A673 (cell line): ENCODE measurements around the gene MATK.

Experiments used
- EZH2 ChIP-seq: fragments of 200-600 bp; sonication (generic); IDR thresholded peaks from 2 replicates; pipeline ENCODE4 v1.6.1; 2017; ENCODE audit warnings: borderline replicate concordance, low read depth, mild to moderate bottlenecking, mixed read lengths, antibody characterized with exemption, low read length; ENCODE audit not compliant: poor library complexity, severe bottlenecking
- TF ChIP-seq, protein P1 (sequence below): fragments of 300-800, 200-600 bp; sonication (generic); conservative IDR thresholded peaks from 2 replicates; pipeline ENCODE4 v1.5.1; 2017; ENCODE audit warnings: low read depth, mild to moderate bottlenecking, antibody characterized with exemption, low read length, moderate library complexity, mixed read lengths

DNA sequence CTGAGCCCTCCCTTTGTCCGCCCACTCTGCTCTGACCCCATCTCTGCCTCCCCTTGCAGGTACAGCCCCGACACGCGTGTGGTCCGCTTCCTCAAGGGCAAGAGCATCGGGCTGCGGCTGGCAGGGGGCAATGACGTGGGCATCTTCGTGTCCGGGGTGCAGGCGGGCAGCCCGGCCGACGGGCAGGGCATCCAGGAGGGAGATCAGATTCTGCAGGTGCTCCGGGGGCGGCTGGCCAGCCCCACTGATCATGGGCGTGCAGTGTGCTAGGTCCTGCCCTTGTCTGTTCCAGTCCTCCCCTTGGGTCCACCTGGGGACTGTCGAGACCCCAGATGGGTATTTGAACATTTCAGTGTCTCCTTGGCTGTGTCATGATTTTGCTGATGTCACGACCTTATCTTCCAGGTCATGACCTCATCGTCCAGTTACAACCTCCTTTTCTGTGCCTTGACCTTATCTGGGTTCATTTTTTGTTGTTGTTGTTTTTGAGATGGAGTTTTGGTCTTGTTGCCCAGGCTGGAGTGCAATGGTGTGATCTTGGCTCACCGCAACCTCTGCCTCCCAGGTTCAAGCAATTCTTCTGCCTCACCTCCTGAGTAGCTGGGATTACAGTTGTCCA lies 50.0 kb downstream of the MATK start:
- TF ChIP-seq, protein P1, sequence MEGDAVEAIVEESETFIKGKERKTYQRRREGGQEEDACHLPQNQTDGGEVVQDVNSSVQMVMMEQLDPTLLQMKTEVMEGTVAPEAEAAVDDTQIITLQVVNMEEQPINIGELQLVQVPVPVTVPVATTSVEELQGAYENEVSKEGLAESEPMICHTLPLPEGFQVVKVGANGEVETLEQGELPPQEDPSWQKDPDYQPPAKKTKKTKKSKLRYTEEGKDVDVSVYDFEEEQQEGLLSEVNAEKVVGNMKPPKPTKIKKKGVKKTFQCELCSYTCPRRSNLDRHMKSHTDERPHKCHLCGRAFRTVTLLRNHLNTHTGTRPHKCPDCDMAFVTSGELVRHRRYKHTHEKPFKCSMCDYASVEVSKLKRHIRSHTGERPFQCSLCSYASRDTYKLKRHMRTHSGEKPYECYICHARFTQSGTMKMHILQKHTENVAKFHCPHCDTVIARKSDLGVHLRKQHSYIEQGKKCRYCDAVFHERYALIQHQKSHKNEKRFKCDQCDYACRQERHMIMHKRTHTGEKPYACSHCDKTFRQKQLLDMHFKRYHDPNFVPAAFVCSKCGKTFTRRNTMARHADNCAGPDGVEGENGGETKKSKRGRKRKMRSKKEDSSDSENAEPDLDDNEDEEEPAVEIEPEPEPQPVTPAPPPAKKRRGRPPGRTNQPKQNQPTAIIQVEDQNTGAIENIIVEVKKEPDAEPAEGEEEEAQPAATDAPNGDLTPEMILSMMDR, result no peak
- no peak for TF ChIP-seq EZH2
